Endodermal cell (in vitro differentiated cells): ENCODE measurements around the gene PPM1L. TPM values are rescaled to one million over a fixed set of nuclear protein-coding genes. Genes with fewer than 3 reads are reported as not detected.

ENCODE experiments used
- DNase-seq: peaks from one replicate; pipeline ENCODE4 v3.0.0-alpha.2; 2017
- H3K27ac ChIP-seq: 2 replicates; pipeline ENCODE4 v1.5.1; 2013; ENCODE audit warnings: mild to moderate bottlenecking, low read depth, low read length, moderate library complexity
- H3K27me3 ChIP-seq: 2 replicates; pipeline ENCODE4 v1.6.1; 2013; ENCODE audit warnings: mild to moderate bottlenecking, low read length, moderate library complexity; ENCODE audit not compliant: insufficient read depth, control insufficient read depth, poor library complexity, severe bottlenecking
- H3K36me3 ChIP-seq: 2 replicates; pipeline ENCODE4 v1.7.0; 2013; ENCODE audit warnings: mild to moderate bottlenecking, low read length, moderate library complexity; ENCODE audit not compliant: control insufficient read depth, insufficient read depth
- H3K4me1 ChIP-seq: one replicate; pipeline ENCODE4 v1.7.0; 2013; ENCODE audit warnings: low read length; ENCODE audit not compliant: control insufficient read depth, insufficient read depth
- H3K4me3 ChIP-seq: 2 replicates; pipeline ENCODE4 v1.5.1; 2013; ENCODE audit warnings: mild to moderate bottlenecking, low read length, moderate library complexity
- H3K9ac ChIP-seq: 2 replicates; pipeline ENCODE4 v1.6.1; 2013; ENCODE audit warnings: mild to moderate bottlenecking, low read length, moderate library complexity; ENCODE audit not compliant: poor library complexity, severe bottlenecking; ENCODE audit errors: extremely low read depth
- H3K9me3 ChIP-seq: 2 replicates; pipeline ENCODE4 v1.6.1; 2013; ENCODE audit warnings: mild to moderate bottlenecking, low read length, moderate library complexity; ENCODE audit not compliant: control insufficient read depth
- H3K27ac Mint-ChIP-seq: 2 replicates; pipeline ENCODE4 v1.8.0; 2020; ENCODE audit warnings: mixed read lengths
- H3K27me3 Mint-ChIP-seq: 2 replicates; pipeline ENCODE4 v1.8.0; 2021; ENCODE audit warnings: mild to moderate bottlenecking, mixed read lengths; ENCODE audit not compliant: insufficient read depth
- H3K36me3 Mint-ChIP-seq: 2 replicates; pipeline ENCODE4 v1.8.0; 2020; ENCODE audit warnings: low read depth, mixed read lengths
- H3K4me1 Mint-ChIP-seq: 2 replicates; pipeline ENCODE4 v1.8.0; 2020; ENCODE audit warnings: mixed read lengths
- H3K4me3 Mint-ChIP-seq: 2 replicates; pipeline ENCODE4 v1.8.0; 2020; ENCODE audit warnings: mild to moderate bottlenecking, moderate library complexity, mixed read lengths
- H3K9me3 Mint-ChIP-seq: 2 replicates; pipeline ENCODE4 v1.8.0; 2020; ENCODE audit warnings: mild to moderate bottlenecking, mixed read lengths
- WGBS, 2 experiments: methylation state at CpG; one replicate each; pipeline versions ENCODE4 v1.1.5 to v1.1.7; 2013; ENCODE audit warnings: missing lambda C conversion rate in 2 of 2, mixed read lengths in 1 of 2; ENCODE audit not compliant: insufficient coverage in 1 of 2, insufficient read length in 1 of 2; 5-methylcytosine and 5-hydroxymethylcytosine counted together
- total RNA-seq, 2 donors: library from RNA; stranded (reverse); fragmentation: NEBNext Ultra II Directional in 1 of 2; extraction: Animal tissue kit (Norgen Biotek cat#: 25700) in 1 of 2; gene quantifications; 2 replicates in 1 of 2; 3 replicates in 1 of 2; pipeline ENCODE4 v1.2.1, GENCODE V29; 2021
- TF ChIP-seq, protein P1 (sequence below): fragments of 200-600 bp; sonication (generic); conservative IDR thresholded peaks from 2 replicates; pipeline ENCODE4 v1.5.0; 2021; ENCODE audit warnings: antibody characterized with exemption, mild to moderate bottlenecking

Gene PPM1L
- total RNA-seq, 2 donors from 2014 or later, result 1.6 to 3.3 TPM

DNA sequence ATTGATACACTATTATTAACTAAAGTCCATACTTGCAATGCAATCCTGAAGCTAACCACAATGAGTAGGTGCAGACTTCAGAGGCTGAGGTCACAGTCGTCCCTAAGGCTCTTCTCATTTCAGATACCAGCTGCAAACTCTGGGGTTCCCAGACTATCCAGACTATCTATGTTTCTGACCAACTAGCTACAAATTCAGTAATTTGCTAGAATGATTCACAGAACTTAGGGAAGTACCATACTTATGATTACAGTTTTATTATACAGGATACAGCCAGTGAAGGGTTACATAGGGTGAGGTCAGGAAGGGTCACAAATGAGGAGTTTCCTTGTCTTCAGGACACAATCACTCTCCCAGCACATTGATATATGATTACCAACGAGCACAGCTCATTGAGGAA is 36.5 kb downstream of the PPM1L start:
- Mint-ChIP-seq H3K27me3 (peaks cover 8% of the 10 kb centered on the region), H3K36me3 (no peaks in the 10 kb centered on the region), H3K4me3 (no peak overlapping the region), H3K9me3 (peaks cover 22% of the 10 kb centered on the region), H3K4me1 (peaks cover 33% of the 10 kb centered on the region), H3K27ac (no peak overlapping the region)
- TF ChIP-seq, protein P1, sequence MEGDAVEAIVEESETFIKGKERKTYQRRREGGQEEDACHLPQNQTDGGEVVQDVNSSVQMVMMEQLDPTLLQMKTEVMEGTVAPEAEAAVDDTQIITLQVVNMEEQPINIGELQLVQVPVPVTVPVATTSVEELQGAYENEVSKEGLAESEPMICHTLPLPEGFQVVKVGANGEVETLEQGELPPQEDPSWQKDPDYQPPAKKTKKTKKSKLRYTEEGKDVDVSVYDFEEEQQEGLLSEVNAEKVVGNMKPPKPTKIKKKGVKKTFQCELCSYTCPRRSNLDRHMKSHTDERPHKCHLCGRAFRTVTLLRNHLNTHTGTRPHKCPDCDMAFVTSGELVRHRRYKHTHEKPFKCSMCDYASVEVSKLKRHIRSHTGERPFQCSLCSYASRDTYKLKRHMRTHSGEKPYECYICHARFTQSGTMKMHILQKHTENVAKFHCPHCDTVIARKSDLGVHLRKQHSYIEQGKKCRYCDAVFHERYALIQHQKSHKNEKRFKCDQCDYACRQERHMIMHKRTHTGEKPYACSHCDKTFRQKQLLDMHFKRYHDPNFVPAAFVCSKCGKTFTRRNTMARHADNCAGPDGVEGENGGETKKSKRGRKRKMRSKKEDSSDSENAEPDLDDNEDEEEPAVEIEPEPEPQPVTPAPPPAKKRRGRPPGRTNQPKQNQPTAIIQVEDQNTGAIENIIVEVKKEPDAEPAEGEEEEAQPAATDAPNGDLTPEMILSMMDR, result no peak
- 80 to 91% methylated on average over 1 to 2 of the region's 2 CpGs for WGBS, 2 experiments
- peaks cover 18% of the 10 kb centered on the region for H3K9me3 ChIP-seq
- H3K27me3 ChIP-seq, result peaks cover 13% of the 10 kb centered on the region
- peaks cover 11% of the 10 kb centered on the region for H3K4me1 ChIP-seq
- no peak for DNase-seq
- no peak overlapping the region for H3K9ac ChIP-seq
- H3K36me3 ChIP-seq, result no peaks in the 10 kb centered on the region
- H3K4me3 ChIP-seq, result no peak overlapping the region
- no peak overlapping the region for H3K27ac ChIP-seq

DNA sequence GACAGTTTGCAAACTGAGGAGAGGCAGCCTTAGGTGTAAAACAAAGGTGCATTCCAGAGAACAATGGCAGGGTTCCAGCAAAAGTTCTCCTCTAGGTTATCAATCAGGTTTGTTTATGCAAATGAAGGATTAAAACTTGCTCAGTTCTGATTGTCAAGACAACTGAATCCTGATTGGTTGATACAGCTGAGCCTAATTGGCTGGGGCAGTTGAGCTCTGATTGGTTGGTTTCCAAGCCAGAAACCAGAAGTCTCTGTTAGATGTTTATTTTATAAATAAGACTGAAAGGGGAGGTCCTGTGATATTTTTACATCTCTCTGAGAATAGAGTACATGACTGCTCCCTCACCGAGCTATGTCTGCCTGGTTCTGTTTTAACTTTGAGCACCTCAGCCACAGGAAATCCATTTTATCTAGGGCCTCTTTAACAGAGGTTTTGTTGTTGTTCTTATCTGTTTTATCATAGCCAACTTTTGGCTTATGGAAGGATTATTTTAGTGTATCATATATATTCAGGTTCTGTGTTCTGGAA is 37.8 kb downstream of the PPM1L start:
- DNase-seq, result no peak
- WGBS, 2 experiments, result 96 to 100% methylated on average over 1 of the region's 1 CpG
- H3K4me1 Mint-ChIP-seq, result peaks cover 35% of the 10 kb centered on the region
- Histone ChIP-seq H3K9me3 (peaks cover 11% of the 10 kb centered on the region), H3K27me3 (peaks cover 22% of the 10 kb centered on the region), H3K27ac (no peak overlapping the region), H3K9ac (no peak overlapping the region), H3K4me3 (peak overlapping the region; percentile 44), H3K36me3 (no peaks in the 10 kb centered on the region), H3K4me1 (peaks cover 11% of the 10 kb centered on the region)
- TF ChIP-seq, protein P1, result no peak
- H3K27ac Mint-ChIP-seq, result no peak overlapping the region
- peaks cover 20% of the 10 kb centered on the region for H3K27me3 Mint-ChIP-seq
- no peak overlapping the region for H3K4me3 Mint-ChIP-seq
- no peaks in the 10 kb centered on the region for H3K36me3 Mint-ChIP-seq
- peaks cover 13% of the 10 kb centered on the region for H3K9me3 Mint-ChIP-seq

DNA sequence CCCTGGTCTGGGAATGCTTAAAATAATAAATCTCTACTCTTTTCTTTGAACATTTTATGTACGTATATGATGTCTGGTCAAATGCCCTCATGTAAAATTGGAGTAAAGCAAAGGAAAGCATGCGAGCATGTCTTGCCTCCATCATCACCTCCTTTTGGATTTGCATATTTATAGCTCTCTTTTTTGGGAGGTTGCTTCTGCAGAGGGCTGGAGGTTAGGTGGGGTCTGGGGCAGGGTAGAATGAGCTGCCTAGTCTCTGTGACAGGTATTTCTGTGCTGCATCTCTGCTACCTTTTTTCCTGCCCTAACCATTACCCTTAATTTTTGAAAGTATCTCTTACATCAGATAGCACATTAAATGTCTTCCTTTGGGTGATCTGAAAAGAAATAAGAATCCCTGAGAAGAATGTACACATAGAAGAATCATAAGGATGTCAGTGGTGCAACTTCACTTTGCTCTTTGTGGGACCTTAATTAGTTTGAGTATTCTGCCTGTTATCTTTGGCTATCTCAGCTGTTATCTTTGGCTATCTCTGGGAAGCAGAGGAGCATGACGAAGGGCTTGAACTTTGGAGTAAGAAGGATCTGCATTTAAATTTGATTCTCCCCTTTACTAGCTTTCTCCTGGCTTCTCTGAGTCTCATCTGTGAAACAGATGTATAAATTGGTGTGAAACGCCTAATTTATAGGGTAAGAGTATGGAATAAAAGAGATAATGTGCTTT is 40.2 kb downstream of the PPM1L start:
- H3K36me3 ChIP-seq, result no peaks in the 10 kb centered on the region
- H3K4me3 Mint-ChIP-seq, result no peak overlapping the region
- peaks cover 11% of the 10 kb centered on the region for H3K9me3 ChIP-seq
- DNase-seq, result no peak
- no peaks in the 10 kb centered on the region for H3K36me3 Mint-ChIP-seq
- peak overlapping the region; percentile 21 for H3K4me3 ChIP-seq
- TF ChIP-seq, protein P1, result no peak
- H3K27ac ChIP-seq, result no peak overlapping the region
- peaks cover 11% of the 10 kb centered on the region for H3K4me1 ChIP-seq
- peak overlapping the region; percentile 83 for H3K27ac Mint-ChIP-seq
- H3K4me1 Mint-ChIP-seq, result peaks cover 35% of the 10 kb centered on the region
- H3K9ac ChIP-seq, result no peak overlapping the region
- peaks cover 42% of the 10 kb centered on the region for H3K27me3 ChIP-seq
- WGBS, 2 experiments, result 59% methylated on average over 4 of the region's 4 CpGs; no CpG with 5 or more reads in 1 of the 2 experiments
- H3K27me3 Mint-ChIP-seq, result peaks cover 26% of the 10 kb centered on the region
- peaks cover 13% of the 10 kb centered on the region for H3K9me3 Mint-ChIP-seq
